CD14-positive monocyte (primary cell): ENCODE measurements around the gene PLEKHG2. TPM values are rescaled to one million over a fixed set of nuclear protein-coding genes. Genes with fewer than 3 reads are reported as not detected.

Source experiments
- DNase-seq, 3 donors: peaks; one replicate each; pipeline ENCODE4 v3.0.0-alpha.2; 2011 to 2022
- H2AFZ ChIP-seq: 2 replicates; pipeline ENCODE4 v1.6.0; 2012; ENCODE audit warnings: mild to moderate bottlenecking, low read depth, low read length, inconsistent platforms; ENCODE audit not compliant: insufficient read depth, poor library complexity, severe bottlenecking
- H3K27ac ChIP-seq, 2 donors: 1 replicate in 1 of 2; 2 replicates in 1 of 2; pipeline ENCODE4 v1.5.1; 2012 to 2013; ENCODE audit warnings: low read length in 2 of 2, control low read depth in 1 of 2, inconsistent platforms in 1 of 2, low read depth in 1 of 2, mild to moderate bottlenecking in 1 of 2
- H3K27me3 ChIP-seq, 2 donors: one replicate each; pipeline versions ENCODE4 v1.6.0 to v1.6.1; 2011 to 2013; ENCODE audit warnings: low read length in 2 of 2; ENCODE audit not compliant: control insufficient read depth in 2 of 2, insufficient read depth in 2 of 2
- H3K36me3 ChIP-seq, 2 donors: replicated peaks in 1 of 2; 1 replicate in 1 of 2; 2 replicates in 1 of 2; pipeline versions ENCODE4 v1.5.1 to v1.6.1; 2012 to 2013; ENCODE audit warnings: low read length in 2 of 2, control low read depth in 1 of 2, inconsistent platforms in 1 of 2, mild to moderate bottlenecking in 1 of 2; ENCODE audit not compliant: insufficient read depth in 2 of 2, control insufficient read depth in 1 of 2
- H3K4me1 ChIP-seq, 2 donors: 1 replicate in 1 of 2; 2 replicates in 1 of 2; pipeline versions ENCODE4 v1.5.1 to v1.6.1; 2012 to 2013; ENCODE audit warnings: low read length in 2 of 2, control low read depth in 1 of 2, inconsistent platforms in 1 of 2, mild to moderate bottlenecking in 1 of 2, moderate library complexity in 1 of 2; ENCODE audit not compliant: insufficient read depth in 2 of 2, control insufficient read depth in 1 of 2
- H3K4me2 ChIP-seq: replicated peaks from 2 replicates; pipeline ENCODE3; 2012; ENCODE audit warnings: low read length, moderate library complexity, mild to moderate bottlenecking; ENCODE audit not compliant: poor library complexity, severe bottlenecking; ENCODE audit errors: extremely low read depth
- H3K4me3 ChIP-seq, 3 experiments: fragments of 200-600 bp in 1 of 3; sonication (generic) in 1 of 3; replicated peaks in 1 of 3; 1 replicate in 2 of 3; 2 replicates in 1 of 3; pipeline ENCODE4 v1.5.1; 2011 to 2013; ENCODE audit warnings: low read length in 3 of 3, mild to moderate bottlenecking in 3 of 3, control low read depth in 2 of 3, low read depth in 2 of 3, inconsistent platforms in 1 of 3, moderate library complexity in 1 of 3
- H3K79me2 ChIP-seq: 2 replicates; pipeline ENCODE4 v1.6.0; 2012; ENCODE audit warnings: mild to moderate bottlenecking, control low read depth, inconsistent platforms, low read length, moderate library complexity; ENCODE audit not compliant: insufficient read depth
- H3K9ac ChIP-seq: 2 replicates; pipeline ENCODE4 v1.6.0; 2017; ENCODE audit warnings: low read length, mild to moderate bottlenecking; ENCODE audit not compliant: insufficient read depth, poor library complexity, severe bottlenecking
- H3K9me3 ChIP-seq, 2 donors: replicated peaks in 1 of 2; 1 replicate in 1 of 2; 2 replicates in 1 of 2; pipeline versions ENCODE4 v1.5.1 to v1.6.1; 2012 to 2013; ENCODE audit warnings: low read length in 2 of 2, control low read depth in 1 of 2; ENCODE audit not compliant: control insufficient read depth in 1 of 2, insufficient read depth in 1 of 2
- H4K20me1 ChIP-seq: 2 replicates; pipeline ENCODE4 v1.6.0; 2012; ENCODE audit warnings: mild to moderate bottlenecking, low read length, control low read depth, moderate library complexity; ENCODE audit not compliant: insufficient read depth
- H3K27ac Mint-ChIP-seq, 7 donors: one replicate each; pipeline ENCODE4 v1.8.0; 2020; ENCODE audit warnings: mild to moderate bottlenecking in 7 of 7, mixed read lengths in 7 of 7, moderate library complexity in 6 of 7, inconsistent platforms in 2 of 7
- H3K27me3 Mint-ChIP-seq, 3 donors: one replicate each; pipeline ENCODE4 v1.8.0; 2021 to 2022; ENCODE audit warnings: low read depth in 3 of 3, mild to moderate bottlenecking in 3 of 3, mixed read lengths in 3 of 3, moderate library complexity in 3 of 3, inconsistent platforms in 1 of 3
- H3K36me3 Mint-ChIP-seq, 2 donors: one replicate each; pipeline ENCODE4 v1.8.0; 2020; ENCODE audit warnings: mixed read lengths in 2 of 2, inconsistent platforms in 1 of 2, mild to moderate bottlenecking in 1 of 2
- H3K4me1 Mint-ChIP-seq: one replicate; pipeline ENCODE4 v1.8.0; 2020; ENCODE audit warnings: mild to moderate bottlenecking, mixed read lengths
- H3K4me3 Mint-ChIP-seq, 2 donors: one replicate each; pipeline ENCODE4 v1.8.0; 2020; ENCODE audit warnings: mild to moderate bottlenecking in 2 of 2, mixed read lengths in 2 of 2, moderate library complexity in 1 of 2
- H3K9me3 Mint-ChIP-seq, 7 donors: one replicate each; pipeline ENCODE4 v1.8.0; 2020 to 2022; ENCODE audit warnings: mixed read lengths in 7 of 7, mild to moderate bottlenecking in 6 of 7, moderate library complexity in 6 of 7, inconsistent platforms in 2 of 7
- WGBS: methylation state at CpG from one replicate; pipeline ENCODE4 v1.1.5; 2013; ENCODE audit warnings: missing lambda C conversion rate; ENCODE audit not compliant: insufficient coverage; 5-methylcytosine and 5-hydroxymethylcytosine counted together
- intact Hi-C, 2 donors: fragments of 100-400 bp; cut with micrococcal nuclease; formaldehyde crosslinking; loops; one replicate each; pipeline versions ENCODE4 v1.15.0 to v1.15.1; 2023
- polyA plus RNA-seq, 3 donors: library from polyadenylated mRNA; depleted of rRNA in 1 of 3; unstranded in 2 of 3; stranded (reverse) in 1 of 3; fragments of 300-500 nt in 2 of 3; fragments of >200 nt in 1 of 3; fragmentation: Illumina TruSeq in 2 of 3; gene quantifications; 1 replicate in 2 of 3; 2 replicates in 1 of 3; pipeline ENCODE4 v1.2.3, GENCODE V29; 2012 to 2021
- TF ChIP-seq, protein P1 (sequence below): fragments of 200-600 bp; IDR thresholded peaks from one replicate; pipeline ENCODE4 v1.8.0; 2022; ENCODE audit warnings: antibody characterized with exemption, mild to moderate bottlenecking

The PLEKHG2 gene
- polyA plus RNA-seq, 3 donors: 0.73 to 202 (median 1.2) TPM

DNA sequence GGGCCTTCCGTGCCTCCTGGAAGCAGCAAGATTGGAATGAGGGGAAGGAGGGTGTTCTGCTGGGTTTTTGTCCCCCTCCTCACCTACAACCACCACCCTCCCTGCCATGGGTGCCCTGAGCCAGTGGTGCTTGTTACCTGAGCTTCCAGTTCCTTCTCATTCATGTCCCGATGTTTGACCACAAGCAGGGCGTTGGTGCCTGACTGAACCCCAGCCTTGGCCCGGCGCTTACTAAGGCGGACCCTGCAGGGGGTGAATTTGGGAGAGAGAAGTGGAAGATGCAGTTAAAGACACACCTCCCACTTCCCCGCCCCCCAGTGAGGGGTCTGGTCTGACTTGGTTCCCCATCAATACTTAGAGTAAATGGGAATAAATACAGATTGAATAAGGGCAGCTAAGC lies 25.9 kb upstream of the PLEKHG2 start:
- intact Hi-C loops: no loop called here
- no peak overlapping the region for H3K9ac ChIP-seq
- H3K4me3 Mint-ChIP-seq: no peak overlapping the region
- H3K27ac ChIP-seq: peak overlapping the region in 1 of 2 donors; percentile 38
- TF ChIP-seq, protein P1, sequence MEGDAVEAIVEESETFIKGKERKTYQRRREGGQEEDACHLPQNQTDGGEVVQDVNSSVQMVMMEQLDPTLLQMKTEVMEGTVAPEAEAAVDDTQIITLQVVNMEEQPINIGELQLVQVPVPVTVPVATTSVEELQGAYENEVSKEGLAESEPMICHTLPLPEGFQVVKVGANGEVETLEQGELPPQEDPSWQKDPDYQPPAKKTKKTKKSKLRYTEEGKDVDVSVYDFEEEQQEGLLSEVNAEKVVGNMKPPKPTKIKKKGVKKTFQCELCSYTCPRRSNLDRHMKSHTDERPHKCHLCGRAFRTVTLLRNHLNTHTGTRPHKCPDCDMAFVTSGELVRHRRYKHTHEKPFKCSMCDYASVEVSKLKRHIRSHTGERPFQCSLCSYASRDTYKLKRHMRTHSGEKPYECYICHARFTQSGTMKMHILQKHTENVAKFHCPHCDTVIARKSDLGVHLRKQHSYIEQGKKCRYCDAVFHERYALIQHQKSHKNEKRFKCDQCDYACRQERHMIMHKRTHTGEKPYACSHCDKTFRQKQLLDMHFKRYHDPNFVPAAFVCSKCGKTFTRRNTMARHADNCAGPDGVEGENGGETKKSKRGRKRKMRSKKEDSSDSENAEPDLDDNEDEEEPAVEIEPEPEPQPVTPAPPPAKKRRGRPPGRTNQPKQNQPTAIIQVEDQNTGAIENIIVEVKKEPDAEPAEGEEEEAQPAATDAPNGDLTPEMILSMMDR: no peak
- H2AFZ ChIP-seq: no peak overlapping the region
- peaks cover 64 to 82% of the 10 kb centered on the region in 2 donors for H3K36me3 ChIP-seq
- 67% methylated on average over 2 of the region's 7 CpGs for WGBS
- peak overlapping the region in 4 of 7 donors; percentile 18 to 44 (median 28) for H3K27ac Mint-ChIP-seq
- H4K20me1 ChIP-seq: peaks cover 6% of the 10 kb centered on the region
- H3K4me3 ChIP-seq: no peak overlapping the region
- no peaks in the 10 kb centered on the region for H3K9me3 Mint-ChIP-seq
- peaks cover 0 to 2% (median 0%) of the 10 kb centered on the region in 3 donors for H3K27me3 Mint-ChIP-seq
- H3K4me1 Mint-ChIP-seq: peaks cover 13% of the 10 kb centered on the region
- H3K4me2 ChIP-seq: no peak overlapping the region
- peaks cover 67 to 72% of the 10 kb centered on the region in 2 donors for H3K36me3 Mint-ChIP-seq
- no peak for DNase-seq
- H3K79me2 ChIP-seq: peaks cover 18% of the 10 kb centered on the region
- no peaks in the 10 kb centered on the region for H3K9me3 ChIP-seq
- H3K27me3 ChIP-seq: no peaks in the 10 kb centered on the region
- peaks cover 11 to 12% of the 10 kb centered on the region in 2 donors for H3K4me1 ChIP-seq

DNA sequence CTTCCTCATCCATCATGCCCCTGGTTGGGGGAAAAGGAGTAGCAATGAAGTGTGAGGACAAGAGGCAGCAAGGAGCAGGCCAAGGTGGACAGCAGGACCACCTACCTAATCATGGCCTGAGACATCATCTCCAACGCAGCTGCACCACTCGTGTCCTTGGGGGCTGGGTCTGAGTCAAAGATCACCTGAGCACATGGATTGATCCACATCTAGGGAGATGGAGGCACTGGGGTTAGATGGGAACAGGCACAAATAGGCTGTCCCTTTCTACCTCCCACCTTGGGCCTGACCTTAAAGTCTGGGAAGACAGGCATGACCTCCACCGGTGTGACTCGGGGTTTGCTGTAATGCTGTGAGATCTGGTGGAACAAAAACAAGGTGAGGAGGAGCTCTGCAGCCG lies 23.8 kb upstream of the PLEKHG2 start:
- peak overlapping the region in 1 of 2 donors; percentile 91 for H3K27ac ChIP-seq
- intact Hi-C loops: no loop called here
- TF ChIP-seq, protein P1: no peak
- H3K27me3 Mint-ChIP-seq: peaks cover 0 to 2% (median 0%) of the 10 kb centered on the region in 3 donors
- no peak overlapping the region for H2AFZ ChIP-seq
- H3K27me3 ChIP-seq: no peaks in the 10 kb centered on the region
- peaks cover 37% of the 10 kb centered on the region for H3K79me2 ChIP-seq
- H3K4me2 ChIP-seq: no peak overlapping the region
- WGBS: 100% methylated on average over 1 of the region's 5 CpGs
- H3K9me3 ChIP-seq: no peaks in the 10 kb centered on the region
- H3K27ac Mint-ChIP-seq: peak overlapping the region in 5 of 7 donors; percentile 1 to 97 (median 12)
- no peak for DNase-seq
- H3K4me1 Mint-ChIP-seq: peaks cover 19% of the 10 kb centered on the region
- H3K9me3 Mint-ChIP-seq: no peaks in the 10 kb centered on the region
- H3K9ac ChIP-seq: no peak overlapping the region
- H3K36me3 Mint-ChIP-seq: peaks cover 51 to 66% of the 10 kb centered on the region in 2 donors
- H3K4me3 Mint-ChIP-seq: no peak overlapping the region
- H3K4me1 ChIP-seq: peaks cover 21 to 22% of the 10 kb centered on the region in 2 donors
- H4K20me1 ChIP-seq: peaks cover 6% of the 10 kb centered on the region
- peaks cover 48 to 66% of the 10 kb centered on the region in 2 donors for H3K36me3 ChIP-seq
- H3K4me3 ChIP-seq: no peak overlapping the region
